ENCODE data around the gene POP7.

Gene POP7

GRCh38 chr7:100689230-100690135 is 16.4 kb upstream of the POP7 start:
- Histone ChIP-seq H3K36me3 (peaks cover 68% of the 10 kb centered on the region), H3K27ac (no peak overlapping the region), H3K4me3 (ENCODE audit: low read depth, low read length) (no peak overlapping the region), H3K27me3 (ENCODE audit: insufficient read depth, low read depth, severe bottlenecking) (no peaks in the 10 kb centered on the region), H3K9me3 (ENCODE audit: severe bottlenecking) (no peaks in the 10 kb centered on the region)
- DNase-seq, result no peak
- no peak for TF ChIP-seq CTCF (IDR thresholded peaks at IDR 0.05; ENCODE audit: low read depth, low read length)

GRCh38 chr7:100691676-100692577 is 14.0 kb upstream of the POP7 start:
- Histone ChIP-seq H3K27me3 (ENCODE audit: insufficient read depth, low read depth, severe bottlenecking) (no peaks in the 10 kb centered on the region), H3K27ac (peak overlapping the region; percentile 30), H3K9me3 (ENCODE audit: severe bottlenecking) (no peaks in the 10 kb centered on the region), H3K4me3 (ENCODE audit: low read depth, low read length) (no peak overlapping the region), H3K36me3 (peaks cover 47% of the 10 kb centered on the region)
- peak; percentile 78 for TF ChIP-seq CTCF (IDR thresholded peaks at IDR 0.05; ENCODE audit: low read depth, low read length)
- peak; percentile 87 for DNase-seq

GRCh38 chr7:100692578-100692961 is 13.4 kb upstream of the POP7 start:
- Histone ChIP-seq H3K4me3 (ENCODE audit: low read depth, low read length) (peak overlapping the region; percentile 91), H3K27me3 (ENCODE audit: insufficient read depth, low read depth, severe bottlenecking) (no peaks in the 10 kb centered on the region), H3K36me3 (peaks cover 42% of the 10 kb centered on the region), H3K27ac (no peak overlapping the region), H3K9me3 (ENCODE audit: severe bottlenecking) (no peaks in the 10 kb centered on the region)
- TF ChIP-seq CTCF (IDR thresholded peaks at IDR 0.05; ENCODE audit: low read depth, low read length), result no peak
- DNase-seq, result no peak

- Histone ChIP-seq H3K27me3 (ENCODE audit: insufficient read depth, low read depth, severe bottlenecking) (no peaks in the 10 kb centered on the region), H3K4me3 (ENCODE audit: low read depth, low read length) (peak overlapping the region; percentile 91), H3K36me3 (peaks cover 33% of the 10 kb centered on the region), H3K9me3 (ENCODE audit: severe bottlenecking) (no peaks in the 10 kb centered on the region), H3K27ac (peak overlapping the region; percentile 86)
- TF ChIP-seq CTCF (IDR thresholded peaks at IDR 0.05; ENCODE audit: low read depth, low read length), result no peak
- no peak for DNase-seq
These were observed 12.4 kb upstream of the POP7 start for GRCh38 chr7:100693312-100694097.

GRCh38 chr7:100694098-100694745 is 11.7 kb upstream of the POP7 start, which contains the start of gene GIGYF1:
GIGYF1 (minus strand) TSS chr7:100694250; CDS start chr7:100688238, 6,012 bp downstream.
- H3K9me3 ChIP-seq (ENCODE audit: severe bottlenecking), result no peaks in the 10 kb centered on the region
- peaks cover 26% of the 10 kb centered on the region for H3K36me3 ChIP-seq
- peak within 1 kb of the TSS; percentile 91 for H3K4me3 ChIP-seq (ENCODE audit: low read depth, low read length)
- no peak for TF ChIP-seq CTCF (IDR thresholded peaks at IDR 0.05; ENCODE audit: low read depth, low read length)
- H3K27ac ChIP-seq, result peak within 1 kb of the TSS; percentile 86
- peaks cover 2% of the 10 kb centered on the region for H3K27me3 ChIP-seq (ENCODE audit: insufficient read depth, low read depth, severe bottlenecking)
- peak; percentile 70 for DNase-seq

Measured in WERI-Rb-1 (cell line).